Measurements from ENCODE around the gene ADGRF5. TPM values are rescaled to one million over a fixed set of nuclear protein-coding genes. Genes with fewer than 3 reads are reported as not detected.

Gene ADGRF5
- total and polyA plus RNA-seq, 2 donors (not counting 3 experiments of a cell fraction or from before 2014, with no cell fraction given): 26.3 to 50.0 TPM

DNA sequence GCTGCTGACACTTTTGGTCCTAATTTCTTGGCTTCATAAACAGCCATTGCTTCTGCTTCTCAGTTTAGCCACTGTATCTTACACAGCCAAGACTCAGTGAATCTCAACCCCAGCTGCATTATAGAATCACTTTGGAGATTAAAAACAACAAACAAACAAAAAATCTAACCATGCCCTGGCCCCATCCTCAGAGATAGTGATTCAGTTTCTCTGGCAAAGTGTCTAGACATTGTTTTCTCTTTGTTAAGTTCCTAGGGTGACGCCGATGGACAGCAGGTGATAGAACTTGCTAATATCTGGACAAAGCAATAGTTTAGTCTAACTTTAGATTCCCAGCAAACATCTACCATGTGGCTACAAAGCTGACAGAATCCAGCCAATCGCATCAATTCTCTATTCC is 2.9 kb downstream of the ADGRF5 start:
- TF ChIP-seq, protein P1, sequence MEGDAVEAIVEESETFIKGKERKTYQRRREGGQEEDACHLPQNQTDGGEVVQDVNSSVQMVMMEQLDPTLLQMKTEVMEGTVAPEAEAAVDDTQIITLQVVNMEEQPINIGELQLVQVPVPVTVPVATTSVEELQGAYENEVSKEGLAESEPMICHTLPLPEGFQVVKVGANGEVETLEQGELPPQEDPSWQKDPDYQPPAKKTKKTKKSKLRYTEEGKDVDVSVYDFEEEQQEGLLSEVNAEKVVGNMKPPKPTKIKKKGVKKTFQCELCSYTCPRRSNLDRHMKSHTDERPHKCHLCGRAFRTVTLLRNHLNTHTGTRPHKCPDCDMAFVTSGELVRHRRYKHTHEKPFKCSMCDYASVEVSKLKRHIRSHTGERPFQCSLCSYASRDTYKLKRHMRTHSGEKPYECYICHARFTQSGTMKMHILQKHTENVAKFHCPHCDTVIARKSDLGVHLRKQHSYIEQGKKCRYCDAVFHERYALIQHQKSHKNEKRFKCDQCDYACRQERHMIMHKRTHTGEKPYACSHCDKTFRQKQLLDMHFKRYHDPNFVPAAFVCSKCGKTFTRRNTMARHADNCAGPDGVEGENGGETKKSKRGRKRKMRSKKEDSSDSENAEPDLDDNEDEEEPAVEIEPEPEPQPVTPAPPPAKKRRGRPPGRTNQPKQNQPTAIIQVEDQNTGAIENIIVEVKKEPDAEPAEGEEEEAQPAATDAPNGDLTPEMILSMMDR (IDR thresholded peaks at IDR 0.05; ENCODE audit: extremely low read depth in 1 of 2, insufficient read depth in 1 of 2, low read depth in 1 of 2, low read length in 2 of 2): no peak
- TF ChIP-seq MYC (IDR thresholded peaks at IDR 0.05; ENCODE audit: low read depth, low read length) (no peak), EZH2 (IDR thresholded peaks at IDR 0.05; ENCODE audit: borderline replicate concordance, low read depth, low read length, severe bottlenecking) (no peak), JUN (IDR thresholded peaks at IDR 0.05; ENCODE audit: borderline replicate concordance, insufficient read depth, insufficient read length, low read depth) (no peak), FOS (IDR thresholded peaks at IDR 0.05; ENCODE audit: borderline replicate concordance, insufficient read depth, low read length) (no peak), POLR2AphosphoS5 (IDR thresholded peaks at IDR 0.05; ENCODE audit: insufficient read depth, low read depth, low read length) (no peak), POLR2A (IDR thresholded peaks at IDR 0.05; ENCODE audit: low read depth, low read length) (no peak), GATA2 (IDR thresholded peaks at IDR 0.05; ENCODE audit: insufficient read depth, insufficient read length, low read depth, low read length) (no peak)
- TF ChIP-seq, protein P2, sequence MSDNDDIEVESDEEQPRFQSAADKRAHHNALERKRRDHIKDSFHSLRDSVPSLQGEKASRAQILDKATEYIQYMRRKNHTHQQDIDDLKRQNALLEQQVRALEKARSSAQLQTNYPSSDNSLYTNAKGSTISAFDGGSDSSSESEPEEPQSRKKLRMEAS (IDR thresholded peaks at IDR 0.05; ENCODE audit: insufficient read depth, insufficient read length): no peak
- H3K4me1 ChIP-seq (ENCODE audit: control insufficient read depth, extremely low read depth, insufficient read depth, low read length): peaks cover 51% of the 10 kb centered on the region
- no peaks in the 10 kb centered on the region for H3K9me1 ChIP-seq (replicated peaks; ENCODE audit: control insufficient read depth, extremely low read depth, insufficient read depth, low read length)
- BruUV-seq (replicated peaks): no TSS peak
- H3K4me3 ChIP-seq (replicated peaks in 1 of 3; ENCODE audit: insufficient read depth in 1 of 3, low read depth in 1 of 3, low read length in 3 of 3): no peak overlapping the region
- FAIRE-seq (no peak), DNase-seq (ENCODE audit: low read depth, low spot score) (peak; percentile 54)
- no peak overlapping the region for H2AFZ ChIP-seq (ENCODE audit: low read depth, low read length)
- H3K4me2 ChIP-seq (ENCODE audit: insufficient read depth, low read length): peak overlapping the region; percentile 41
- POLR2A ChIA-PET: no interaction called here
- H3K27me3 ChIP-seq (ENCODE audit: control insufficient read depth in 2 of 2, insufficient read depth in 2 of 2, low read length in 2 of 2): no peaks in the 10 kb centered on the region
- no peaks in the 10 kb centered on the region for H3K36me3 ChIP-seq (ENCODE audit: control insufficient read depth in 2 of 2, extremely low read depth in 1 of 2, insufficient read depth in 2 of 2, low read length in 2 of 2)
- CTCF ChIA-PET: no interaction called here
- H3K27ac ChIP-seq (ENCODE audit: insufficient read depth, low read depth, low read length): peak overlapping the region; percentile 4
- H4K20me1 ChIP-seq (replicated peaks; ENCODE audit: control insufficient read depth, extremely low read depth, insufficient read depth, low read length): no peaks in the 10 kb centered on the region
- intact Hi-C loops (cut with micrococcal nuclease) (no loop called here), dilution Hi-C loops (cut with MboI; ENCODE audit: extremely low pct_ligation_motif_present, low sequenced_read_pairs) (no loop called here)
- peak overlapping the region; percentile 39 for H3K9ac ChIP-seq (replicated peaks; ENCODE audit: extremely low read depth, insufficient read depth, low read length)
- no peaks in the 10 kb centered on the region for H3K9me3 ChIP-seq (replicated peaks; ENCODE audit: control insufficient read depth, insufficient read depth, low read length)
- H3K79me2 ChIP-seq (ENCODE audit: control insufficient read depth, insufficient read depth, low read length): no peaks in the 10 kb centered on the region
